NOMO-1 treated with dmso at 0.1 percent for 144 hours (cell line): Measurements from ENCODE around the gene RMC1.

Experiments
- DNase-seq: peaks from one replicate; lab custom pipeline; 2025; ENCODE audit not compliant: unreplicated experiment; lab: John Stamatoyannopoulos, UW

The RMC1 gene

GRCh38 chr18:23580677-23581367 lies 77.5 kb downstream of the RMC1 start:
- DNase-seq = no peak
